Measurements from ENCODE around the gene GNB5. TPM values are rescaled to one million over a fixed set of nuclear protein-coding genes. Genes with fewer than 3 reads are reported as not detected.

The GNB5 gene
- polyA plus RNA-seq, 3 donors, result 15.6 to 17.1 (median 15.8) TPM

DNA sequence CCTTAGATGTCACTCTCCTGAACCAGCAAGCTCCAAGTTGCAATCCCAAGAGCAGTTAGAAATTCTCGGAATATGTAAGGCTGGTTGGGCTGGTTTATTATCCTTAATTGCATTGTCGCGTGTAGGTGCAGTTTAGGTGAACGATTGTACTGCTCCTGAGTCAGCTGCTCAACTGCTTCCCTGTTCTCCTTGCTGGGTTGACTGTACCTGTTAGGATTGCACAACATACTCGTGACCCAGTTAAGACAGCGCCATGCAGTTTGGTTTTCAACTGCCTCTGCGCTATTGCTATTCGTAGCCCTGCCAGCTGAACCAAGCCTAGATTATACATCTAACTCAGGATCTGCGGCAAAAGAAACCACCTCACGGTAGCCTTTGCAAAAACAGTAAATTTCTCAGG, 119.6 kb downstream of the GNB5 start:
- no peak for DNase-seq (ENCODE audit: low read depth in 3 of 3, low spot score in 2 of 3)

DNA sequence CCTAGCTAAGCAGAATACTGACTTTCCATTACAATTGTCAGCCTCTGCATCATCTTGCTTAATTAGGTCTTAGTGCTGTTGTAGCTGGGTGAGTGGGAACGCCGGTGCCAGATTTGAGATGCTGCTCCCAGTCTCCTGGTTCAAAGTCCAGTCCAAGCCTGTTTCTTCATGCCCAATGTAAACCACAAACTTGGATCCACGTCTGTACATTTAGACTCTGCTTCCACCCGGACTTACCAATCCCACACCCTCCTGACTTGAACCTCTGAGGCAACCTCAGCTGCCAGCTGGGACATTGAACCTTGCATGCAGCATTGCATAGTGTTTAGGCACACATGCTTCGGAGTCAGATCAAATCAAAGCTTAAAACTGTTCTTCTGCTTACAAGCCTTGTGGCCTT, 121.6 kb downstream of the GNB5 start:
- no peak for DNase-seq (ENCODE audit: low read depth in 3 of 3, low spot score in 2 of 3)

DNA sequence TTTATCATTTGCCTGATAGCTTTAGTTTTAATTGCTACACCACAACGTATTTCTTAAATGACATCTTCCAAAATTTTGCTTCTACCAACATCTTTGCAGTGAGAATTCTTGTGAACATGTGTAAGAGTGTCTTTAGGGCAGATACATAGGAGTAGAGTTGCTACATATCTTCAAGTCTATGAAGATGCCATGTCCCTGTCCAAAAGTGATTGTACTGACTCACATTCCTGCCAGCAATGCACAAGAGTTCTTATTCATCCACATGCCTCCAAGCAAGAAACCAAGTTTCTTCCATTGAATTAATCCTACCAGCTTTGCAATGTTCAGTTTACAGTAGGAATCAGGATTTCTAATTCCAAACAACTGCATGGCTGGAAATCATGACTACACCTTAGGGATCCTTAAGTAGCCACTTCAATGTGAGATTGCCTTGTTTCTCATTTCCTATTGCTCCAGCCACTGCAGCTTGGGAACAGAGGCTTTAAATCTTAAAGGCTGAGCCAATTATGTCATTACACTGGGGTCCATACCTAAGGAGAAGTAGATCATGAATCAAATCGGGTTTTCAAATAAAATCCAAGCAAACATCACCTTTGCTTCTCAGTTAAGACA, 123.1 kb downstream of the GNB5 start:
- DNase-seq (ENCODE audit: low read depth in 3 of 3, low spot score in 2 of 3), result no peak

DNA sequence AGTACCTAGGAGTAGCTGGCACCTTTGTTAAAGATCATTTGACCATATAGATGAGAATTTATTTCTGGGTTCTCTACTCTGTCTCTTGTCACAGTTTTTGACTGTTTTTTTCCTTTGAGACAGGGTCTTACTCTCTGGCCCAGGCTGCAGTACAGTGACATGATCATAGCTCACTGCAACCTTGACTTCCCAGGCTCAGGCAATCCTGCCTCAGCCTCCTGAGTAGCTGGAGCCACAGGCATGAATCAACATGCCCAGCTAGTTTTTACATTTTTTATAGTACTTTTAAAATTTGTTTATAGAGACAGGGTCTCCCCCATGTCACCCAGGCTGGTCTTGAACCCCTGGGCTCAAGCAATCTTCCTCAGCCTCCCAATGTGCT, 123.7 kb downstream of the GNB5 start:
- DNase-seq (ENCODE audit: low read depth in 3 of 3, low spot score in 2 of 3), result no peak

DNA sequence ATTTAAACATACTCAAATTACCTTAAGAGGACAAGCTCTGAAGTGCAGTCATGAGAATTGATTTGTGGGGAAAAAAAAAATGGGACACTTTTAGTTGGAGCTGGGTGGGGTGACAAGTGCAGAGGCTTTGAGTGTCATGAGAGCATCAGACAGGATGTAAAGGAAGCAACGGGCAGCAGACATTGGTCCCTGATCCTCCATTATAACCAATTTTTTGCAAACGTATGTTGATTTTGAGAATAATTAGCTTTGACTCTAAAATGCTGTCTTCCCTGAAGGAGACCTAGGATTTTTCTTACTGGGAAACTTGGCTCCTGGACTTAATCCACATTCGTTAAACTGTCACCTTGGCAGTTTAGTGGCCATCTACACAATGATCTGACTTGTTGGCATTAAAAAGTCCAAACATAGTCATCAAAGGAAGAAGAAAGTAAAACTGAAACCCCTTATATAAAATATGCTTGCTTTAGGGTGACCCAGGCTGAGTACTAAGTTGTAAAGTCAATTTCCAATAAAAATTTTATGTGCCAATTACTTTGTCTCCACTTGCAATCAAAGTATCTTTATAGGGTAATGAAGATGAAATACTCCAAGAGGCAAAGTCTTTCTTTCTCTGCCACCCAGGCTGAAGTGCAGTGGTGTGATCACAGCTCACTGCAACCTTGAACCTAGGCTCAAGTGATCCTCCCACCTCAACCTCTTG, 124.2 kb downstream of the GNB5 start:
- no peak for DNase-seq (ENCODE audit: low read depth in 3 of 3, low spot score in 2 of 3)

Other genes with a start within 250 kb of the GNB5 start
- gene LEO1, start 219.6 kb downstream of the GNB5 start, polyA plus RNA-seq (ENCODE audit: insufficient read length in 3 of 3), result 10 to 100 TPM; 39.7 to 42.9 (median 40.9) TPM
- 10 to 100 TPM; 41.1 to 45.7 (median 42.0) TPM for gene MAPK6, start 172.2 kb downstream of the GNB5 start, polyA plus RNA-seq (ENCODE audit: insufficient read length in 3 of 3)
- 1 to 10 TPM in 1 of 3 donors, under 1 TPM in 2; 0.83 to 1.1 (median 0.96) TPM for gene BCL2L10, start 78.6 kb downstream of the GNB5 start, polyA plus RNA-seq (ENCODE audit: insufficient read length in 3 of 3)
- gene MYO5C, start 104.4 kb upstream of the GNB5 start, polyA plus RNA-seq (ENCODE audit: insufficient read length in 3 of 3), result 10 to 100 TPM; 20.6 to 22.0 (median 20.8) TPM

Data from right renal cortex interstitium (tissue), 3 donors.